Esophagus (tissue), 2 donors: ENCODE data around the gene MAN2A1. TPM values are rescaled to one million over a fixed set of nuclear protein-coding genes. Genes with fewer than 3 reads are reported as not detected.

Experiments used
- H3K27ac ChIP-seq, 2 donors: one replicate each; pipeline ENCODE4 v1.5.1; 2013; ENCODE audit warnings: low read depth in 2 of 2, mild to moderate bottlenecking in 2 of 2, inconsistent platforms in 1 of 2, low read length in 1 of 2, moderate library complexity in 1 of 2
- H3K27me3 ChIP-seq, 2 donors: one replicate each; pipeline ENCODE4 v1.6.1; 2013; ENCODE audit warnings: low read length in 2 of 2, control low read depth in 1 of 2, mild to moderate bottlenecking in 1 of 2; ENCODE audit not compliant: insufficient read depth in 2 of 2, control insufficient read depth in 1 of 2
- H3K36me3 ChIP-seq, 2 donors: one replicate each; pipeline ENCODE4 v1.6.1; 2013; ENCODE audit warnings: low read length in 1 of 2; ENCODE audit not compliant: control insufficient read depth in 2 of 2, insufficient read depth in 2 of 2
- H3K4me1 ChIP-seq, 2 donors: one replicate each; pipeline ENCODE4 v1.6.1; 2013; ENCODE audit warnings: low read length in 1 of 2; ENCODE audit not compliant: control insufficient read depth in 2 of 2, insufficient read depth in 2 of 2
- H3K4me3 ChIP-seq, 2 donors: one replicate each; pipeline ENCODE4 v1.5.1; 2013; ENCODE audit warnings: low read length in 2 of 2, mild to moderate bottlenecking in 2 of 2, low read depth in 1 of 2, moderate library complexity in 1 of 2
- H3K9me3 ChIP-seq, 2 donors: one replicate each; pipeline ENCODE4 v1.6.1; 2013; ENCODE audit warnings: mild to moderate bottlenecking in 2 of 2, low read depth in 1 of 2, low read length in 1 of 2, moderate library complexity in 1 of 2; ENCODE audit not compliant: control insufficient read depth in 2 of 2, insufficient read depth in 1 of 2
- WGBS, 2 donors: extraction: QIAGEN DNeasy Blood & Tissue Kit; methylation state at CpG; one replicate each; pipeline ENCODE4 v1.1.7; 2013; 5-methylcytosine and 5-hydroxymethylcytosine counted together
- polyA plus RNA-seq, 2 donors: library from polyadenylated mRNA; stranded (reverse); fragments of 200-250 nt; gene quantifications; one replicate each; pipeline ENCODE4 v1.2.3, GENCODE V29; 2013
- donor health status: healthy with polysubstance abuse.
- donor health status: Bipolar disorder and iron deficiency.

The MAN2A1 gene
- polyA plus RNA-seq, 2 donors = 4.9 to 6.5 TPM

DNA sequence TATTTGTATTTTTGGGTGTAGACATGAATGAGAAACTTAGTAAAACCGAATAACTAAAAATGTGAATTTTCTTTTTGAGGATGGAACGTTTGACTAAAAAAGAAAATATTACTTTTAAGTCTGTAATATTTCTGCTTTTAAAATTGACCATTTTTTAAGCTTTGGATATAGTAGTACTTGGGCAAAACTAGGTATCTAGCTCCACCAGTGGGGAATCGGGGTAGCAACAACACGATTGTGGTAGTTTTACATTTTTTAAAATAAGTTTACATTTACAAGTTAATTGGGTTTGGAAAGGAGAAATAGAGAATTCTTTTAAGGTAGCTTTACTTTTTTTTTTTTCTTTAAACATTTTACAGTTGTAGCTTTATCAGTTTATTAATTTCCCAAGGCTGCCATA is 154.4 kb downstream of the MAN2A1 start:
- Histone ChIP-seq H3K4me3 (no peak overlapping the region), H3K36me3 (peaks cover 2 to 4% of the 10 kb centered on the region in 2 donors), H3K4me1 (no peaks in the 10 kb centered on the region), H3K9me3 (no peaks in the 10 kb centered on the region), H3K27ac (no peak overlapping the region), H3K27me3 (no peaks in the 10 kb centered on the region)
- whole genome bisulfite sequencing, 2 donors = 89 to 91% methylated on average over 4 of the region's 4 CpGs

GRCh38 chr5:109844695-109845094 is 155.0 kb downstream of the MAN2A1 start:
- WGBS, 2 donors = 73 to 74% methylated on average over 4 of the region's 4 CpGs
- no peaks in the 10 kb centered on the region for H3K4me1 ChIP-seq
- peaks cover 2 to 5% of the 10 kb centered on the region in 2 donors for H3K36me3 ChIP-seq

DNA sequence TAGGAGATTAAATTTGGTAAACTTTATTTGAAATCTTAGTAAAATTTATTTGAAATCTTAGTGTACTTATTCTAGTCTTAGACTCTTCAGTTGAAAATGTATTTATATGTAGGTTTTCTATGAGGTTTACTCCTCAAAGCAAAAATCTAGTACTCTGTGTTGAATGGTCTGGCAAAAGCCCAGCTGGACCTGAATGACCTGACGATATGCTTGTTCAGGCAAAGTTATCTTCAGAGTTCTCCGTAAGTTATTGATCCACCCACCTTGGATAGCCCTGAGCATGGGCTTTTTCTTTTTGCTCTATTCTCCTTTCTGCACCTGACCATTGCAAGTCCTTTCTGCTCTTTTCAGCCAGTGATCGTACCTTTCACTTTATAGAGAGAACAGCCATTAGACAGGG is 158.4 kb downstream of the MAN2A1 start:
- peaks cover 0 to 6% of the 10 kb centered on the region in 2 donors for H3K36me3 ChIP-seq
- no peaks in the 10 kb centered on the region for H3K27me3 ChIP-seq
- WGBS, 2 donors = 69 to 73% methylated on average over 3 of the region's 3 CpGs
- no peak overlapping the region for H3K4me3 ChIP-seq
- H3K4me1 ChIP-seq = no peaks in the 10 kb centered on the region
- no peak overlapping the region for H3K27ac ChIP-seq
- no peaks in the 10 kb centered on the region for H3K9me3 ChIP-seq

More at GRCh38 chr5:109844695-109845094, 155.0 kb downstream of the MAN2A1 start:
- no peak overlapping the region for H3K27ac ChIP-seq
- no peaks in the 10 kb centered on the region for H3K9me3 ChIP-seq
- no peaks in the 10 kb centered on the region for H3K27me3 ChIP-seq
- no peak overlapping the region for H3K4me3 ChIP-seq

- no peak overlapping the region for H3K4me3 ChIP-seq
- H3K27ac ChIP-seq = no peak overlapping the region
- H3K9me3 ChIP-seq = no peaks in the 10 kb centered on the region
- peaks cover 0 to 6% of the 10 kb centered on the region in 2 donors for H3K36me3 ChIP-seq
- 90 to 92% methylated on average over 4 of the region's 4 CpGs for WGBS, 2 donors
- H3K27me3 ChIP-seq = no peaks in the 10 kb centered on the region
- H3K4me1 ChIP-seq = no peaks in the 10 kb centered on the region
These were observed 159.9 kb downstream of the MAN2A1 start for GRCh38 chr5:109849478-109850088.

- no peak overlapping the region for H3K4me3 ChIP-seq
- H3K27ac ChIP-seq = no peak overlapping the region
- no peaks in the 10 kb centered on the region for H3K4me1 ChIP-seq
- H3K9me3 ChIP-seq = no peaks in the 10 kb centered on the region
- H3K27me3 ChIP-seq = no peaks in the 10 kb centered on the region
- 70 to 78% methylated on average over 1 of the region's 1 CpG for WGBS, 2 donors
- peaks cover 2 to 7% of the 10 kb centered on the region in 2 donors for H3K36me3 ChIP-seq
These were observed 162.8 kb downstream of the MAN2A1 start for GRCh38 chr5:109852371-109853155.

DNA sequence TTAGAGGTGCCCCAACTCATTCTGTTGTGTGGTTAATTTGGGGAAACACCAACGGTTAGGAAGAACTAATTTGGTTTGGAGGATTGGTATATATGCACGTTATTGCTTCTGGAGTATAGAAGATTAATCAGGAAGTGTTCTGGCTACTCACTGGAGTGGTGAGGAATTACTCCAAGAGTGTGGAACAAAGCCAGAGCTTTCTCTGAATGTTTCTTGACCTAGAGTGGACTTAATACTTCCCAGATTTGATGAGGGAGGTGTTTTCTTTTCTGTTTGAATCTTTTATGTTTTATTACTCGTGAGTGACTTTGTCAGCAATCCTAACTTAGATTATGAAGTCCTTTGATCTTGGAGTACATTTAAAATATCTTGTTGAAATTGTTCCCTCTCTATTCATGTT is 163.7 kb downstream of the MAN2A1 start:
- 49 to 58% methylated on average over 3 of the region's 3 CpGs for WGBS, 2 donors
- Histone ChIP-seq H3K4me3 (no peak overlapping the region), H3K4me1 (no peaks in the 10 kb centered on the region), H3K9me3 (no peaks in the 10 kb centered on the region), H3K27ac (no peak overlapping the region), H3K36me3 (peaks cover 5 to 8% of the 10 kb centered on the region in 2 donors), H3K27me3 (no peaks in the 10 kb centered on the region)

- peaks cover 5% of the 10 kb centered on the region in 2 donors for H3K36me3 ChIP-seq
- H3K9me3 ChIP-seq = no peaks in the 10 kb centered on the region
- H3K27ac ChIP-seq = no peak overlapping the region
- H3K4me1 ChIP-seq = no peaks in the 10 kb centered on the region
- no peaks in the 10 kb centered on the region for H3K27me3 ChIP-seq
- H3K4me3 ChIP-seq = no peak overlapping the region
- 97 to 98% methylated on average over 1 of the region's 1 CpG for WGBS, 2 donors
These were observed 165.3 kb downstream of the MAN2A1 start for GRCh38 chr5:109855056-109855455.

- no peak overlapping the region for H3K27ac ChIP-seq
- H3K27me3 ChIP-seq = no peaks in the 10 kb centered on the region
- H3K9me3 ChIP-seq = no peaks in the 10 kb centered on the region
- peaks cover 2 to 5% of the 10 kb centered on the region in 2 donors for H3K36me3 ChIP-seq
- 72 to 79% methylated on average over 8 of the region's 8 CpGs for WGBS, 2 donors
- H3K4me1 ChIP-seq = no peaks in the 10 kb centered on the region
- H3K4me3 ChIP-seq = no peak overlapping the region
These were observed 167.8 kb downstream of the MAN2A1 start for GRCh38 chr5:109857405-109858031.

DNA sequence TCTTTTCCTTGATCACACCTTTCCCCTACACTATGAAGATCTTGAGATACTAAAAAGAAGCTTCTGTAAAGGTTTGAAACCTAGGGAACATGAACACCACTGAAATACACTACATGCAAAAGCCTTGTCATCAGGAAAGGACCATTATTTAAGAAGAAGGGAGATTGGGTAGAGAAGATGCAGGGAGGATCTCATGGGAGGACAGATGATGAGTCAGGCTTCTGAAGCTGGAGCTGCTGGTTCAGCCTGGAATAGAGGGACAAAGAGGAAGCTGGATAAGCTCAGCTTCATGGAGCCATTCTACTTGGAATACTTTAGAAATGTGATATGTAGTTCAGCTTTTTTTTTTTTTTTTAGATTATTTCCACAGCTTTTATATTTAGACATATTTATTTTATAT is 169.8 kb downstream of the MAN2A1 start:
- no peaks in the 10 kb centered on the region for H3K27me3 ChIP-seq
- peaks cover 2 to 8% of the 10 kb centered on the region in 2 donors for H3K36me3 ChIP-seq
- no peak overlapping the region for H3K27ac ChIP-seq

More for the DNA sequence above, 169.8 kb downstream of the MAN2A1 start:
- no peaks in the 10 kb centered on the region for H3K4me1 ChIP-seq
- H3K9me3 ChIP-seq = no peaks in the 10 kb centered on the region
- H3K4me3 ChIP-seq = no peak overlapping the region
